Esophagus (tissue), 2 donors: ENCODE results near the gene CYSLTR2. TPM values are rescaled to one million over a fixed set of nuclear protein-coding genes. Genes with fewer than 3 reads are reported as not detected.

Experiments
- polyA plus RNA-seq, 2 donors: library from polyadenylated mRNA; stranded (reverse); fragments of 200-250 nt; gene quantifications; one replicate each; pipeline ENCODE4 v1.2.3, GENCODE V29; 2013
- donor health status: healthy with polysubstance abuse.
- donor health status: Bipolar disorder and iron deficiency.

Gene CYSLTR2
- polyA plus RNA-seq, 2 donors, result 0.07 to 0.12 TPM

Other genes starting within 250 kb of the CYSLTR2 start
- gene LPAR6, start 240.8 kb upstream of the CYSLTR2 start, polyA plus RNA-seq, result 10 to 100 TPM; 57.6 to 87.5 TPM
- 10 to 100 TPM in 1 of 2 donors, 1 to 10 TPM in 1; 8.7 to 15.0 TPM for gene RCBTB2, start 120.8 kb upstream of the CYSLTR2 start, polyA plus RNA-seq